NCI-H69 (cell line): Measurements from ENCODE around the gene DDAH1.

ENCODE experiments used
- DNase-seq: peaks from one replicate; lab custom pipeline; 2025; lab: John Stamatoyannopoulos, UW

Gene DDAH1

GRCh38 chr1:85303440-85304162 lies 161.4 kb downstream of the DDAH1 start:
- DNase-seq: no peak

DNA sequence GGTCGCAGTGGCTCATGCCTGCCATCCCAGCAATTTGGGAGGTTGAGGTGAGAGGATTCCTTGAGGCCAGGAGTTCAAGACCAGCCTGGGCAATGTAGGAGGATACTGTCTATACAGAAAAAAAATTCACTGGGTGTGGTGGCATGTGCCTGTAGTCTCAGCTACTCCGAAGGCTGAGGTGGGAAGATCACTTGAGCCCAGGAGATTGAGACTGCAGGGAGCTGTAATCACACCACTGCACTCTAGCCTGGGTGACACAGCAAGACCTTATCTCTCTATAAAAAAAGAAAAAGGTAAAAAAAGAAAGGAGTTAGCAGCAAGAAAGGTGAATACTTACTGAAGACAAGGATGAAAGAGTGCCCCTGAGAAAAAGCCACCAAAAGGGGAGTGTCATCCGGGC lies 164.8 kb downstream of the DDAH1 start:
- DNase-seq: no peak

DNA sequence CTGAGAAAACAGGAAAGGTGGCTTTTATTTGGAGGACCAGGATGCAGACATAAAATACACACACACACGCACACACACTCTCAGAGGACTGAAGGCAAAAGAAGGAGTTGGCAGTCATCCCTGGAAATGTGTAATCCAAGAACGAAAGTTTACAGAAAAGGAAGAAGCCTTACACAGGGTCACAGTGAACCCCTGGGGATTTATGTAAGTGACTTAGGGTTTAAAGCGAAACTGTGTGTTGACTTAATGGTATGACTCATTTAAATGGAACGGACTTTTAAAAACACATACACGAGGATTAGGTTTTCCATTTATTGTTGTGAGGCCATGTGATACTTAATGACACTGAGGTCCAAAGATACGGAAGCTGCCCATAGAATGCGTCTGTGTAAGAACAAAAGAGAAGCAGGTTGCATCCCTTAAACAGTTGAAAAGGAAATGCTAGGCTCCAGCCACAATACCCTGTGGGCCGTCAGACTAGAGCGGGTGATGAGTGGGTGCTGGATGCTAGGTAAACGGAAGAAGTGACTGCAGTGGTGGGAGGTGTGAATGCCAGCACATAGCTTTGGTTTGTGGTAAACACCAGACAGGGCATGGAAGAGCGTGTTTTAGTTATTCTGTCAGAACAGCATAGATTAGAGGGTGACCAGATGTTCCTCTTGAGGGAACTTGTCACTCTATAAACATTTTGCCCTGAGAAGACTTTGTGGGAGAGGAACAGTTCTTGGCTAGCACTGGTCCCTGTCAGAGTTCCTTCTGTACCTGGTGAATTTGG lies 166.9 kb downstream of the DDAH1 start:
- DNase-seq: peak; percentile 87

GRCh38 chr1:85297538-85297854 lies 167.5 kb downstream of the DDAH1 start:
- no peak for DNase-seq

DNA sequence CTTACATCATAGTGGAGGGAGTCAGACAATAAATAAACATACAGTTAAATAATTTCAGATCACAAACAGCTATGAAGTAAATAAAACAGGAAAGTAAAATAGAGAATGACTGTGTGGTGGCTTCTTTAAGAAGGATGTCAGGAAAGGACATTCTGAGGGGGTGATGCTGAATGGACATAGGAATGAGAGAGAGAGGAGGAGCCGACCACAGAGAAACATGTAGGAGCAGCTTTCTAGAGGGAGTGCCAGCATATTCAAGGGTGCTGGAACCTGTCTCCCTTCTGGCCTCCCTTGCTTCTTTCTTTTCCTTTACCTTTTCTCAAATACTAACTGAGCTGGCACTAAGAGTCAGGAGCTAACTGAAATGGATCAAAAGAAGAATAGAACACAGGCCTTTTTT lies 168.0 kb downstream of the DDAH1 start:
- DNase-seq: no peak

DNA sequence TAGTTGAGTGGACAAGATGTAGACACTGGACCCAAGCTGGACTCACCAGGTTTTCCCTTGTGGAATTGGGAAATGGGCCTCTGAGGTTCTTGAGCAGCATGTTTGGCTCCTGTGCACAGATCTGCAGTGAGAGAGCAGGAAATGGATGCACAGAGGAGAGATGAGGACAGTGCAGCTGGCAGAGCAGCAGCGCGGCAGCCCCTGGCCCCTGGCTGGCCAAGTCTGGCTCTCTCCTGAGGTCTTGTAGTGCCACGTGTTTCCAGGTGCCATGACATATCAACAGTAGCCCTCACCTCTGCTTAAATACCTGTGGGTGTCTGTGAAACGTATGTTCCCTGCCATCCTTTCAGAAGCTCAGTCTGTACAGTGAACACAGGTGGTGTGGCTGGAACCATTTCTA lies 169.3 kb downstream of the DDAH1 start:
- no peak for DNase-seq

GRCh38 chr1:85295006-85295431 lies 169.9 kb downstream of the DDAH1 start:
- DNase-seq: peak; percentile 26

- DNase-seq: no peak
Observed at GRCh38 chr1:85290826-85291225, 174.1 kb downstream of the DDAH1 start.

DNA sequence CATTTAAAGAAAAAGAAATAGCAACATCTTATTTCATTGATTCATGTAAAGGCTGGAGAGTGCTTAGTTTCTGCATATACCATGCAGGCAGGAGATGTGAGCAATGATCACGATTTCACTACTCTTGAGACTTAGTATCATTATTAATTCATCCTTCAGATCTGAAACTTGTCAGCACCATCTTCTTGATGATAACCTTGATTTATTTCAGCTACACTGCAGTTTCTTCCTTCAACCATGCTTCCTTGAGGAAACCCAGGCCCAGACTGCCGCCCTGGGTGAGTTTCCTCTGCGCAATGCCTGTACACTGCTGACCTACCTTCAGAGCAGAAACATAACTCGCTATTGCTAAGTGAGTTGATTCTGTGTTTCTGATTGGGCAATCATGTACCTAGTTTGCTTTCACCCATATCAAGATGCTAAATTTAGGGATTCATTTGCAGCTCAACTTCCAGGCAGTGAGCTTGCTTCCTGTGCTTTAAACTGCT lies 175.1 kb downstream of the DDAH1 start:
- no peak for DNase-seq

GRCh38 chr1:85289207-85289847 lies 175.6 kb downstream of the DDAH1 start:
- DNase-seq: no peak

- DNase-seq: no peak
Observed at GRCh38 chr1:85284202-85284601, 180.8 kb downstream of the DDAH1 start.

- peak; percentile 49 for DNase-seq
Observed at GRCh38 chr1:85283475-85284199, 181.3 kb downstream of the DDAH1 start.

- peak; percentile 4 for DNase-seq
Observed at GRCh38 chr1:85282424-85282823, 182.5 kb downstream of the DDAH1 start.

- DNase-seq: no peak
Observed at GRCh38 chr1:85280636-85281035, 184.3 kb downstream of the DDAH1 start.

- DNase-seq: no peak
Observed at GRCh38 chr1:85279458-85280080, 185.4 kb downstream of the DDAH1 start.

- no peak for DNase-seq
Observed at GRCh38 chr1:85278853-85279314, 186.1 kb downstream of the DDAH1 start.

- no peak for DNase-seq
Observed at GRCh38 chr1:85277802-85278201, 187.2 kb downstream of the DDAH1 start.

GRCh38 chr1:85276978-85277639 lies 187.8 kb downstream of the DDAH1 start:
- DNase-seq: no peak

- peak; percentile 97 for DNase-seq
Observed at GRCh38 chr1:85276215-85276977, 188.6 kb downstream of the DDAH1 start, which contains the start of gene BCL10. TSS of gene BCL10 (minus strand) at chr1:85276632. CDS start at chr1:85276352, 280 bp downstream.

GRCh38 chr1:85275701-85276214 lies 189.2 kb downstream of the DDAH1 start:
- no peak for DNase-seq
